ENCODE results near the gene MBD3L4. TPM values are rescaled to one million over a fixed set of nuclear protein-coding genes. Genes with fewer than 3 reads are reported as not detected.
"Not testable (repeated sequence)": the region's sequence is repeated elsewhere in the genome, so short reads cannot be mapped to it uniquely, and the experiment has no call there.

Gene MBD3L4
- total and polyA plus RNA-seq, 10 of the 15 experiments (the other 5 are each of a cell fraction or from before 2014, with no cell fraction given): not detected

GRCh38 chr19:7063339-7063738, 23.4 kb upstream of the MBD3L4 start:
- SMC1A ChIA-PET (ENCODE audit: uncharacterized antibody, unreplicated experiment): interaction anchor here (1.6 kb wide), 1 partner anchor 66 kb away, joined by 5 read pairs; no protein-coding TSS in a partner anchor
- H4K20me1 ChIP-seq (ENCODE audit: control insufficient read depth, insufficient read depth): no peaks in the 10 kb centered on the region
- no peaks in the 10 kb centered on the region for H3K79me2 ChIP-seq (ENCODE audit: control insufficient read depth, insufficient read depth, low read length)
- no peak overlapping the region for H3K27ac ChIP-seq (ENCODE audit: control insufficient read depth, insufficient read depth)
- H3K9me3 ChIP-seq (replicated peaks; ENCODE audit: control insufficient read depth, insufficient read depth, low read length): no peaks in the 10 kb centered on the region; the same call in 2 of the 3 replicates
- TF ChIP-seq MLLT1 (IDR thresholded peaks at IDR 0.05) (no peak), PKNOX1 (IDR thresholded peaks at IDR 0.05) (no peak), YY1 (IDR thresholded peaks at IDR 0.05; ENCODE audit: low read depth, low read length) (no peak), NFYA (IDR thresholded peaks at IDR 0.05; ENCODE audit: borderline replicate concordance, low read depth, low read length) (no peak), TCF3 (IDR thresholded peaks at IDR 0.05; ENCODE audit: borderline replicate concordance, insufficient read depth, low read depth, low read length) (no peak), SMAD1 (IDR thresholded peaks at IDR 0.05; ENCODE audit: low read depth, partially characterized antibody) (no peak), ZNF384 (IDR thresholded peaks at IDR 0.05; ENCODE audit: borderline replicate concordance, low read depth, low read length) (no peak), BMI1 (IDR thresholded peaks at IDR 0.05; ENCODE audit: borderline replicate concordance) (no peak)
- no TSS peak for BruUV-seq (replicated peaks)
- intact Hi-C loops (cut with micrococcal nuclease; ENCODE audit: unreplicated experiment): no loop called here
- in situ Hi-C loops (cut with MboI): no loop called here
- WGBS (ENCODE audit: insufficient coverage, insufficient replicate concordance, low lambda C conversion rate, missing lambda C conversion rate): 44% methylated on average over 4 of the region's 4 CpGs
- no peak overlapping the region for H3K9ac ChIP-seq (ENCODE audit: control insufficient read depth, insufficient read depth, low read length)
- no peaks in the 10 kb centered on the region for H3K27me3 ChIP-seq (replicated peaks in 1 of 2; ENCODE audit: control insufficient read depth in 2 of 2, insufficient read depth in 2 of 2, low read length in 1 of 2)
- POLR2A ChIA-PET: no interaction called here
- RAD21 ChIA-PET (ENCODE audit: unreplicated experiment): interaction anchor here (0.5 kb wide), 1 partner anchor 79 kb away, joined by 3 read pairs; no protein-coding TSS in a partner anchor
- H3K36me3 ChIP-seq (ENCODE audit: control insufficient read depth in 2 of 2, insufficient read depth in 2 of 2, low read length in 1 of 2): no peaks in the 10 kb centered on the region
- no peak overlapping the region for H3K4me3 ChIP-seq
- DNase-seq (ENCODE audit: low read depth, low spot score) (no peak), FAIRE-seq (no peak), ATAC-seq (no peak)
- CTCF ChIA-PET: no interaction called here
- H3K4me1 ChIP-seq (ENCODE audit: control insufficient read depth, insufficient read depth, low read length): no peaks in the 10 kb centered on the region
- no peak overlapping the region for H2AFZ ChIP-seq (ENCODE audit: control insufficient read depth, low read depth, low read length)
- no peak overlapping the region for H3K4me2 ChIP-seq (ENCODE audit: control insufficient read depth, insufficient read depth)

- DNase-seq (ENCODE audit: low read depth, low spot score); H2AFZ ChIP-seq (ENCODE audit: control insufficient read depth, low read depth, low read length); H3K27me3 ChIP-seq (replicated peaks in 1 of 2; ENCODE audit: control insufficient read depth in 2 of 2, insufficient read depth in 2 of 2, low read length in 1 of 2); H3K79me2 ChIP-seq (ENCODE audit: control insufficient read depth, insufficient read depth, low read length); H3K9ac ChIP-seq (ENCODE audit: control insufficient read depth, insufficient read depth, low read length); H3K4me1 ChIP-seq (ENCODE audit: control insufficient read depth, insufficient read depth, low read length); RAD21 ChIA-PET (ENCODE audit: unreplicated experiment); SMC1A ChIA-PET (ENCODE audit: uncharacterized antibody, unreplicated experiment); H4K20me1 ChIP-seq (ENCODE audit: control insufficient read depth, insufficient read depth); H3K9me3 ChIP-seq (replicated peaks; ENCODE audit: control insufficient read depth, insufficient read depth, low read length); H3K36me3 ChIP-seq (ENCODE audit: control insufficient read depth in 2 of 2, insufficient read depth in 2 of 2, low read length in 1 of 2); in situ Hi-C loops (cut with MboI); H3K4me2 ChIP-seq (ENCODE audit: control insufficient read depth, insufficient read depth); H3K4me3 ChIP-seq; FAIRE-seq; H3K27ac ChIP-seq (ENCODE audit: control insufficient read depth, insufficient read depth); BruUV-seq (replicated peaks); POLR2A ChIA-PET; CTCF ChIA-PET; intact Hi-C loops (cut with micrococcal nuclease; ENCODE audit: unreplicated experiment); ATAC-seq: not testable (repeated sequence)
- WGBS (ENCODE audit: insufficient coverage, insufficient replicate concordance, low lambda C conversion rate, missing lambda C conversion rate): 2% methylated on average over 1 of the region's 2 CpGs
These were observed 20.0 kb upstream of the MBD3L4 start for GRCh38 chr19:7059977-7060376.

DNA sequence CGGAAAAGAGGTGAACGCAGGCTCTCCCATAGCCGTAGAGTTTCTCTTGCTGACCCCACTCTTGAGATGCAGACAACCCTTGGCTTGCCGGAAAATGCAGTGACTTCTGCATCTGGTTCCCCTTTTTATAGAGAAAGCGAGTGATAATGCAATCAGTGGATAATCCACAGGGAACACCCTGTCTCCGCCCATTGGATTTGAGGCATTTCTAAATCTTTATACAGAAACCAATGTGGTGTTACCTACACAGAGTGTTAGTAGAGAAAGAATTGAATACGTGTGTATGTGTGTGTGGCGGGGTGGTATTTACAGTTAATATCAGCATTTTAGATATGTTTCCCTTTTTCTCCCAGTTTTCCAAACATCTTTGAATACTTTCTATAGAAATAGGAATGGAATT, 18.6 kb upstream of the MBD3L4 start, which contains the start of gene MBD3L3:
MBD3L3 (minus strand) TSS at position 101 of the 400 bp plus-strand sequence; CDS start at position 30, 71 bp downstream.
- in situ Hi-C loops (cut with MboI); H2AFZ ChIP-seq (ENCODE audit: control insufficient read depth, low read depth, low read length); FAIRE-seq; H3K36me3 ChIP-seq (ENCODE audit: control insufficient read depth in 2 of 2, insufficient read depth in 2 of 2, low read length in 1 of 2); H3K27me3 ChIP-seq (replicated peaks in 1 of 2; ENCODE audit: control insufficient read depth in 2 of 2, insufficient read depth in 2 of 2, low read length in 1 of 2); POLR2A ChIA-PET; H3K4me3 ChIP-seq; BruUV-seq (replicated peaks); H3K4me2 ChIP-seq (ENCODE audit: control insufficient read depth, insufficient read depth); SMC1A ChIA-PET (ENCODE audit: uncharacterized antibody, unreplicated experiment); H4K20me1 ChIP-seq (ENCODE audit: control insufficient read depth, insufficient read depth); H3K9me3 ChIP-seq (replicated peaks; ENCODE audit: control insufficient read depth, insufficient read depth, low read length); H3K27ac ChIP-seq (ENCODE audit: control insufficient read depth, insufficient read depth); CTCF ChIA-PET; H3K9ac ChIP-seq (ENCODE audit: control insufficient read depth, insufficient read depth, low read length); intact Hi-C loops (cut with micrococcal nuclease; ENCODE audit: unreplicated experiment); ATAC-seq; RAD21 ChIA-PET (ENCODE audit: unreplicated experiment); H3K79me2 ChIP-seq (ENCODE audit: control insufficient read depth, insufficient read depth, low read length); DNase-seq (ENCODE audit: low read depth, low spot score); H3K4me1 ChIP-seq (ENCODE audit: control insufficient read depth, insufficient read depth, low read length): not testable (repeated sequence)
- WGBS (ENCODE audit: insufficient coverage, insufficient replicate concordance, low lambda C conversion rate, missing lambda C conversion rate): no CpG with 5 or more reads among the region's 8 CpGs

All from GM12878 (cell line).